Karpas-422 (cell line): Measurements from ENCODE around the gene ABCC5. TPM values are rescaled to one million over a fixed set of nuclear protein-coding genes. Genes with fewer than 3 reads are reported as not detected.
A peak's percentile ranks its signal among the peaks of the same experiment; 100 is the strongest.

Experiments
- DNase-seq: peaks from one replicate; pipeline ENCODE4 v3.0.0-alpha.2; 2015
- H2AFZ ChIP-seq: fragments of 200-600 bp; sonication (generic); 2 replicates; pipeline ENCODE4 v1.6.1; 2014; ENCODE audit warnings: antibody characterized with exemption, low read length, mixed read lengths
- H3K27ac ChIP-seq: fragments of 200-600 bp; sonication (generic); 2 replicates; pipeline ENCODE4 v1.5.1; 2014; ENCODE audit warnings: mild to moderate bottlenecking, low read length, moderate library complexity
- H3K27me3 ChIP-seq: fragments of 200-600 bp; sonication (generic); 2 replicates; pipeline ENCODE4 v1.6.1; 2014; ENCODE audit warnings: low read length, mixed read lengths
- H3K36me3 ChIP-seq: fragments of 200-600 bp; sonication (generic); 2 replicates; pipeline ENCODE4 v1.6.1; 2014; ENCODE audit warnings: low read length, mixed read lengths; ENCODE audit not compliant: insufficient read depth
- H3K4me1 ChIP-seq: fragments of 200-600 bp; sonication (generic); 2 replicates; pipeline ENCODE4 v1.6.1; 2014; ENCODE audit warnings: mild to moderate bottlenecking, low read length, mixed read lengths
- H3K4me2 ChIP-seq: fragments of 200-600 bp; sonication (generic); 2 replicates; pipeline ENCODE4 v1.6.1; 2014; ENCODE audit warnings: low read length, low read depth, mild to moderate bottlenecking; ENCODE audit not compliant: poor library complexity, severe bottlenecking
- H3K4me3 ChIP-seq: fragments of 200-600 bp; sonication (generic); 2 replicates; pipeline ENCODE4 v1.5.1; 2014; ENCODE audit warnings: mild to moderate bottlenecking, antibody characterized with exemption, low read length, mixed read lengths
- H3K79me2 ChIP-seq: fragments of 200-600 bp; sonication (generic); 2 replicates; pipeline ENCODE4 v1.6.1; 2014; ENCODE audit warnings: mild to moderate bottlenecking, low read length, mixed read lengths
- H3K9ac ChIP-seq: fragments of 200-600 bp; sonication (generic); 2 replicates; pipeline ENCODE4 v1.6.0; 2014; ENCODE audit warnings: low read length
- H3K9me2 ChIP-seq: fragments of 200-600 bp; sonication (generic), shearing (Covaris generic); replicated peaks from 2 replicates; pipeline ENCODE4 v1.6.0; 2014; ENCODE audit warnings: mild to moderate bottlenecking, low read length, moderate library complexity; ENCODE audit not compliant: insufficient read depth
- H3K9me3 ChIP-seq: fragments of 300-700, 200-600 bp; sonication (generic); 2 replicates; pipeline ENCODE4 v1.6.1; 2014; ENCODE audit warnings: low read length, mixed read lengths
- H4K20me1 ChIP-seq: fragments of 200-600 bp; sonication (generic); 2 replicates; pipeline ENCODE4 v1.6.1; 2014; ENCODE audit warnings: mild to moderate bottlenecking, antibody characterized with exemption, low read length, low read depth; ENCODE audit not compliant: insufficient read depth
- total RNA-seq: library from RNA; depleted of rRNA; stranded (reverse); fragments of >200 nt; shearing (Covaris generic); gene quantifications from 2 replicates; pipeline ENCODE4 v1.2.3, GENCODE V29; 2014; ENCODE audit warnings: low replicate concordance

The ABCC5 gene
- total RNA-seq, 1 experiment from 2014 or later: 86.5 TPM

DNA sequence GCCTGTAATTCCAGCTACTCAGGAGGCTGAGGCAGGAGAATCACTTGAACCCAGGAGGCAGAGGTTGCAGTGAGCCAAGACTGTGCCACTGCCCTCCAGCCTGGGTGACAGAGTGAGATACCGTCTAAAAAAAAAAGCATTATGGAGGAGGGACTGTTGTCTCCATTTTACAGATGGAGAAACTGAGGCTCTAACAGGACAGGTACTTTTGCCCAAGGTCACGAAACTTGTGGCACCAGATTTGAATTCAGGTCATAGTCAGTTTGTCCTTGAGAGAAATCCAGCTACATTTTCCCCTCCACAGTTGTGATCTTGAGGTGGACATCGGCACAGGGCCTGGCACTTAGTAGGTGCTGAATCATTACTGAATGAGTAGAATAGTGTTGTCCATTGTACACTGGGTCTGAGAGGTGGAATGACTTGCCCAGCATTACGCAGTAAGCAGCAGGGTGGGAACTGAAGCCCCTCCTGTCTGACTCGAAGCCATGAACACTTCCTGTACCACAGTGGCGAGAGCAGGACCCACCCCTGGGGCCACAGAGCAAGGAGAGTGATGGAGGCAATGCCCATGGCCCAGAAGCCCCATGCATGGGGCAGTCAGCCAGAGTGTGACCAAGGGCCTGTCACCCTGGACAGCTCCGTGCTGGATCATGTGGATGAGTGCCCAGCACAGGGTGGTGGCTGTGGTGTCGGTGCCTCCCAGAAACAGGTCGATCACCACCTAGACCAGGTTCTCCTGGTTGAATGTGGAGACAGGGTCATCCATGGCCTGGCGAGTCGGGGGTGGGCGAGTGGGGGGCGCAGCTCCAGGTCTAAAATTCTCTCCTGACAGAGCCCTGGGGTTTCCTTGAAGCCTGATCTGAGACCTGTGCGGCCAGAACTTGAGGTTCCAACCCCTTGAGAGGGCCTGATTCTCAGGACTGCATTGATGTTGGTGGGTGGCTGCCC, 112.6 kb downstream of the ABCC5 start:
- Histone ChIP-seq H3K79me2 (no peaks in the 10 kb centered on the region), H3K36me3 (no peaks in the 10 kb centered on the region), H3K9me3 (no peaks in the 10 kb centered on the region), H3K9ac (no peak overlapping the region), H3K4me1 (no peaks in the 10 kb centered on the region), H3K9me2 (no peaks in the 10 kb centered on the region), H3K27ac (no peak overlapping the region), H4K20me1 (no peaks in the 10 kb centered on the region), H3K4me3 (no peak overlapping the region), H3K4me2 (no peak overlapping the region), H3K27me3 (no peaks in the 10 kb centered on the region), H2AFZ (no peak overlapping the region)
- no peak for DNase-seq

DNA sequence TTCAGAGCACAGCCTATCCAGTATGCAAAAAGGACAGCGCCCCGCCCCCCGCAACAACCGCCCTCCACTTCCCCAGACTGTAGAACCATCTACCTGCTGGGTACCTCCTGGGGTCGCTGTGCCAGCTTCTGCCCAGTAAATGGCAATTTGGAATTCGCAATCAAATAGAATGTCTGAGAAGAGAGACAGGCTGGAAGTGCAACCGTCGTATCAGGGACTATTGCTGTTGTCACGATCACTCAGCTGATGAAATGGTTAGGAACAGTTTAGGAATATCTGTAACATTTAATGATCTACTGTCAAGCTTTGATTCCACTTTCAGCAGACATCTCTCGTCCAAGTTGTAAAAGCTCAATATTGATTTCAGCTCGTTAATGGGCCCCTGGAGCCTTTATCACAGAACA, 119.7 kb downstream of the ABCC5 start:
- Histone ChIP-seq H4K20me1 (peaks cover 4% of the 10 kb centered on the region; the same call in 1 of the 2 replicates), H3K9ac (no peak overlapping the region), H3K36me3 (no peaks in the 10 kb centered on the region), H3K9me3 (no peaks in the 10 kb centered on the region), H3K79me2 (no peaks in the 10 kb centered on the region), H3K4me2 (no peak overlapping the region), H3K27me3 (no peaks in the 10 kb centered on the region), H2AFZ (no peak overlapping the region), H3K4me3 (no peak overlapping the region), H3K9me2 (no peaks in the 10 kb centered on the region), H3K27ac (no peak overlapping the region), H3K4me1 (peaks cover 10% of the 10 kb centered on the region)
- peak; percentile 80 for DNase-seq

DNA sequence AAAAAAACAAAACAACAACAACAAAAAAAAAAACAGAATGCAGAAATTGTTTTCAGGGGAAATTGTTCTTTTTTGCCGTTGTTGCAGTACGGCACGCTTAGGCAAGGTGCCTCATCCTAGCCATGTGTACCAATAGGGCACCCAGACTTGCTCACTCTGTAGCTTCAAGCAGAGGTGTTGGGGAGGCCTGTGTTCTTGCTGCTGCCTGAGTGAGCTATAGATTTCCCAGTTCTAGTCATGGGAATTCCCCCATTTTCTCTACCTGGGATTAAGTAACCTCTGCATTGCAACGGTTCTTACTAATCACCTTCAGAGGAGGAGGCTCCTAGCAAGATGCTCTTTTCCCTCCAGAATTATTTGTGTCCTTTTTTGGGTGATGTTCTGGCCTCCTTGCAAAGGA, 120.1 kb downstream of the ABCC5 start:
- Histone ChIP-seq H3K27me3 (no peaks in the 10 kb centered on the region), H3K9me2 (no peaks in the 10 kb centered on the region), H3K4me2 (no peak overlapping the region), H3K27ac (no peak overlapping the region), H4K20me1 (peaks cover 4% of the 10 kb centered on the region; the same call in 1 of the 2 replicates), H3K4me3 (no peak overlapping the region), H3K9ac (no peak overlapping the region), H3K79me2 (no peaks in the 10 kb centered on the region), H3K36me3 (no peaks in the 10 kb centered on the region), H3K9me3 (no peaks in the 10 kb centered on the region), H2AFZ (no peak overlapping the region), H3K4me1 (peaks cover 10% of the 10 kb centered on the region)
- DNase-seq: no peak

DNA sequence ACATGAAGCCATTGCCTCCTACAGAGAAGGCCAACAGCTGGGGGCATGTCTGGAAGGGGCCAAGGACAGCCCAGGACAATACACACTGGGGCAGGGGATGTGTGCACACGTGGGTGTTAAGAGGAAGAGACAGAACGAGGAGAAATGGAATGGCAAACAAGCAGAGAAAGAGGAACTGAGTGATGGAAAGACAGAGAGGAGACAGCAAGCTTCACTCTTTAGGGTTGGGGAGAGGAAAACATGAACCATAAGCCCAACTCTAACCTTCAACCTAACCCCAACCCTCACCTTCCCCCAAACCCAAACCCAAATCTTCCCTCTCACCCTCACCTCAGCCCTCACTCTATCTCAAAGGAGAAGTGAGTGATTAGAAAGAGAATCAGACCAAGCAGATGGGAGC, 121.1 kb downstream of the ABCC5 start:
- H3K4me2 ChIP-seq: no peak overlapping the region
- H4K20me1 ChIP-seq: peaks cover 4% of the 10 kb centered on the region; the same call in 1 of the 2 replicates
- H3K79me2 ChIP-seq: no peaks in the 10 kb centered on the region
- H3K9me2 ChIP-seq: no peaks in the 10 kb centered on the region
- no peak overlapping the region for H3K9ac ChIP-seq
- no peaks in the 10 kb centered on the region for H3K36me3 ChIP-seq
- H3K4me1 ChIP-seq: peaks cover 10% of the 10 kb centered on the region
- no peak overlapping the region for H3K27ac ChIP-seq
- H2AFZ ChIP-seq: no peak overlapping the region
- H3K27me3 ChIP-seq: no peaks in the 10 kb centered on the region
- no peak for DNase-seq
- no peaks in the 10 kb centered on the region for H3K9me3 ChIP-seq
- H3K4me3 ChIP-seq: no peak overlapping the region

DNA sequence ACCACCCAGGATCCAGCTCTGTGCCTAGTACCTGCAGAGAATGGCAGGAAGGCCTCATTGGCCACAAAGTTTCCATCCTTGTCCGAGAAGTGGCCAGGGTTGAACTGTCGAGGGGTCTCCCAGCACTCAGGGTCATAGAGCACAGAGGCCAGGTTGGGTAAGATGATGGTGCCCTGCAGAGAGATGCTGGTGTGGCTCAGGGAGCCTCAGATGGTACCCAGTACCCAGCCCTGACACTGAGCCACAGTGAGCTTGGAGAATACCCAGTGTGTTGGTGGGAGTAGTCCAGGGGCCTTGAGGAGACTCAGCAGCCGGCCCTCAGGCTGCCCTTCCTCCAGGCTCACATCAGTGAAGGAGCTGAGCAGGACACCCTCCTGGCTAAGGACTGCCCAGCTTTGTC, 121.5 kb downstream of the ABCC5 start:
- no peaks in the 10 kb centered on the region for H3K27me3 ChIP-seq
- no peak for DNase-seq
- no peak overlapping the region for H3K4me2 ChIP-seq
- H3K4me3 ChIP-seq: no peak overlapping the region
- H3K9ac ChIP-seq: no peak overlapping the region
- H4K20me1 ChIP-seq: peaks cover 4% of the 10 kb centered on the region; the same call in 1 of the 2 replicates
- peaks cover 10% of the 10 kb centered on the region for H3K4me1 ChIP-seq
- H3K36me3 ChIP-seq: no peaks in the 10 kb centered on the region
- no peaks in the 10 kb centered on the region for H3K79me2 ChIP-seq
- no peak overlapping the region for H2AFZ ChIP-seq
- no peak overlapping the region for H3K27ac ChIP-seq
- H3K9me3 ChIP-seq: no peaks in the 10 kb centered on the region
- no peaks in the 10 kb centered on the region for H3K9me2 ChIP-seq

DNA sequence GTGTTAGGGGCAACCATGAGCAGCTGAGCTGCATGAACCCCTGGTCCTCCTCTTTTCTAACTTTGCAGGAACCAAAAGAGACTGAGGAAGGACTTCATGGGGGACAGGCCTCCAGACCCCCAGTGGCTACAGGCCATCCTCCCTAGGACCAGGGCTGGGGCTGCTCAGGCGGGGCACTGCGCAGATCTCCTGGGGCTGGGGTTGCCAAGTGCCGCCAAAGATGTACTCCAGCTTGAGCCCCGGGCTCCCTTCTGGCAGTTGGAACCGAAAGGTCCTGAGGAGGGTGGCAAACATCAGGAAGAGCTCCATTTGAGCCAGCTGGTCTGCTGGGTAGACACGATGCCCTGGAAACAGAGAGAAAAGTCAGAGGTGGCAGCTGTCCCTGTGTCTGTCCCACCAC, 121.9 kb downstream of the ABCC5 start:
- H2AFZ ChIP-seq: no peak overlapping the region
- peaks cover 4% of the 10 kb centered on the region; the same call in 1 of the 2 replicates for H4K20me1 ChIP-seq
- peaks cover 10% of the 10 kb centered on the region for H3K4me1 ChIP-seq
- no peak for DNase-seq
- no peaks in the 10 kb centered on the region for H3K36me3 ChIP-seq
- H3K27me3 ChIP-seq: no peaks in the 10 kb centered on the region
- no peaks in the 10 kb centered on the region for H3K9me3 ChIP-seq
- H3K9ac ChIP-seq: no peak overlapping the region
- H3K9me2 ChIP-seq: no peaks in the 10 kb centered on the region
- H3K79me2 ChIP-seq: no peaks in the 10 kb centered on the region
- H3K4me3 ChIP-seq: no peak overlapping the region
- H3K27ac ChIP-seq: no peak overlapping the region
- H3K4me2 ChIP-seq: peak overlapping the region; percentile 58

DNA sequence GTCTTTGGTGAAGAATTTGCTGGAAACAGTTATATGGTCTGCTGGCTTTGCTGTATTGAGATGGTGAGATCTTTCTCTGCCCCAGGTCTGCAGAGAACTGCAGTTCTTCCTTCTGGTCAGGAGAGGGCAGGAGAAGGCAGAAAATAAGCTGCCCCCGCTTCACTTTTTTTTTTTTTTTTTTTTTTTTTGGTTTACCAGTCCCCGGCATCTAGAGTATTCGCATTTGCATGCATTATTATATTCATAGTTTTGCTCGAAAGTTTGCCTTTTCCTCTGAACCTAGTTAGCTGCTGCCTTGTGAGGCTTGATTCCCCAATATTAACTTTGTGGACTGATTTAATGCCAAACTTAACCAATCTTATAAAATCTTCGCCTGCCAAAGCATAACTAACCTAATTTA, 122.4 kb downstream of the ABCC5 start:
- Histone ChIP-seq H3K4me2 (peak overlapping the region; percentile 58), H3K4me1 (peaks cover 10% of the 10 kb centered on the region), H3K79me2 (no peaks in the 10 kb centered on the region), H3K9me2 (no peaks in the 10 kb centered on the region), H3K9me3 (no peaks in the 10 kb centered on the region), H3K4me3 (no peak overlapping the region), H3K36me3 (no peaks in the 10 kb centered on the region), H3K9ac (no peak overlapping the region), H3K27ac (no peak overlapping the region), H4K20me1 (peaks cover 4% of the 10 kb centered on the region; the same call in 1 of the 2 replicates), H2AFZ (no peak overlapping the region), H3K27me3 (no peaks in the 10 kb centered on the region)
- peak; percentile 94 for DNase-seq

DNA sequence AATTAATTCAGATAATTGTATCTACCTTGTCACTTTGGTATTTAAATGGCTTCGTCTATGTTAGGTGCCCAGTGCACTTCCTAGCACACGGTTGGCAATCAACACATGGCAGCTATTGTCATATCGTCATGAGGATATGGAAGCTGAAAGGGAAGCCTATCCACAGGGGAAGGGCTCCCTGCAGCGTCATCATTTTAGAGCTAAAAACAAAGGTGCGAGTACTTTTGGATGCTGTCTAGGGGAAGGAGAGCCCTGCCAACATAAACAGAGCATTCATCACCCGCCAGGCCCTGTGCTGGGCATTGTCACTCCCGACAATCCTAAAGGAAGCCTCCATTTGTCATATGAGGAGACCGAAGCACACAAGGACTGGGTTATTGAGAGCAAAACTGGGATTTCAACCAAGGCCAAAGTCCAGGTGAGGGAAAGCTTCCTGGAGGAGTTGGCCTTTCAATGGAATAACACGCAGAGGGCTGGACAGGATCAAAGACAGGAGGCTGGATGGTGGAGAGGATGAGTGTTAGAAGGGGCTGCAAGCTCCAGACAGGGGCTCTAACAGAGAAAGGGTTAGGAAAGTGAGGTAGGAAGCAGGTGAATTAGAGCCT, 125.0 kb downstream of the ABCC5 start:
- Histone ChIP-seq H2AFZ (no peak overlapping the region), H3K4me3 (no peak overlapping the region), H3K27me3 (no peaks in the 10 kb centered on the region), H3K79me2 (no peaks in the 10 kb centered on the region), H3K27ac (no peak overlapping the region), H3K4me1 (peaks cover 12% of the 10 kb centered on the region), H3K9me2 (no peaks in the 10 kb centered on the region), H3K9ac (no peak overlapping the region), H3K36me3 (no peaks in the 10 kb centered on the region), H3K9me3 (no peaks in the 10 kb centered on the region), H3K4me2 (no peak overlapping the region), H4K20me1 (peaks cover 4% of the 10 kb centered on the region; the same call in 1 of the 2 replicates)
- no peak for DNase-seq
